A673 (cell line): ENCODE data around the gene PLCB2. TPM values are rescaled to one million over a fixed set of nuclear protein-coding genes. Genes with fewer than 3 reads are reported as not detected.

ENCODE experiments used
- BruUV-seq: library from RNA; stranded (reverse); fragments of 400-500 nt; replicated peaks from 2 replicates; lab custom pipeline; 2021; lab: Mats Ljungman, UMichigan
- CTCF ChIA-PET: fragments of 300-600 bp; sonication (Branson Sonifier 250); formaldehyde crosslinking; loops from one replicate; lab custom pipeline; 2022; ENCODE audit warnings: antibody characterized with exemption; lab: Charles Lee
- POLR2A ChIA-PET: fragments of 300-600 bp; sonication (Branson Sonifier 250); formaldehyde crosslinking; loops from one replicate; lab custom pipeline; 2022; ENCODE audit warnings: antibody characterized with exemption; ENCODE audit not compliant: low non-redundant PET; lab: Charles Lee
- DNase-seq: peaks from one replicate; pipeline ENCODE4 v3.0.0-alpha.2; 2015; ENCODE audit warnings: low spot score
- H3K27ac ChIP-seq: fragments of 200-600 bp; sonication (generic); 2 replicates; pipeline ENCODE4 v1.5.1; 2016; ENCODE audit warnings: mixed run types, low read depth, mild to moderate bottlenecking, mixed read lengths, antibody characterized with exemption, low read length; ENCODE audit not compliant: poor library complexity, severe bottlenecking
- H3K27me3 ChIP-seq: fragments of 200-600 bp; sonication (generic); replicated peaks from 2 replicates; pipeline ENCODE4 v1.6.1; 2017; ENCODE audit warnings: mixed run types, low read depth, mild to moderate bottlenecking, mixed read lengths, antibody characterized with exemption, low read length; ENCODE audit not compliant: insufficient read depth, poor library complexity
- H3K36me3 ChIP-seq: fragments of 200-600 bp; sonication (generic); 2 replicates; pipeline ENCODE4 v1.6.1; 2016; ENCODE audit warnings: mixed run types, mild to moderate bottlenecking, mixed read lengths, antibody characterized with exemption, low read length; ENCODE audit not compliant: insufficient read depth, poor library complexity, severe bottlenecking
- H3K4me1 ChIP-seq: fragments of 200-600 bp; sonication (generic); 2 replicates; pipeline ENCODE4 v1.6.1; 2017; ENCODE audit warnings: mixed run types, mild to moderate bottlenecking, mixed read lengths, antibody characterized with exemption, low read length; ENCODE audit not compliant: insufficient read depth, poor library complexity, severe bottlenecking
- H3K4me3 ChIP-seq: fragments of 200-600 bp; sonication (generic); 2 replicates; pipeline ENCODE4 v1.5.1; 2016; ENCODE audit warnings: low read depth, mixed run types, mild to moderate bottlenecking, mixed read lengths, low read length; ENCODE audit not compliant: poor library complexity, severe bottlenecking
- H3K9me3 ChIP-seq: fragments of 200-600 bp; sonication (generic); 2 replicates; pipeline ENCODE4 v1.6.1; 2016; ENCODE audit warnings: mixed run types, low read depth, mild to moderate bottlenecking, mixed read lengths, antibody characterized with exemption, low read length; ENCODE audit not compliant: poor library complexity, severe bottlenecking
- EZH2 ChIP-seq: fragments of 200-600 bp; sonication (generic); IDR thresholded peaks from 2 replicates; pipeline ENCODE4 v1.6.1; 2017; ENCODE audit warnings: borderline replicate concordance, low read depth, mild to moderate bottlenecking, mixed read lengths, antibody characterized with exemption, low read length; ENCODE audit not compliant: poor library complexity, severe bottlenecking
- intact Hi-C: fragments of 100-400 bp; cut with micrococcal nuclease; formaldehyde crosslinking; loops from one replicate; pipeline ENCODE4 v1.10.0; 2022; ENCODE audit not compliant: unreplicated experiment
- total RNA-seq: library from RNA; stranded (reverse); gene quantifications from 2 replicates; pipeline ENCODE4 v1.2.3, GENCODE V29; 2021
- TF ChIP-seq, protein P1 (sequence below): fragments of 300-800, 200-600 bp; sonication (generic); conservative IDR thresholded peaks from 2 replicates; pipeline ENCODE4 v1.5.1; 2017; ENCODE audit warnings: low read depth, mild to moderate bottlenecking, antibody characterized with exemption, low read length, moderate library complexity, mixed read lengths

Gene PLCB2
- total RNA-seq, 1 experiment from 2014 or later = 5.6 TPM

DNA sequence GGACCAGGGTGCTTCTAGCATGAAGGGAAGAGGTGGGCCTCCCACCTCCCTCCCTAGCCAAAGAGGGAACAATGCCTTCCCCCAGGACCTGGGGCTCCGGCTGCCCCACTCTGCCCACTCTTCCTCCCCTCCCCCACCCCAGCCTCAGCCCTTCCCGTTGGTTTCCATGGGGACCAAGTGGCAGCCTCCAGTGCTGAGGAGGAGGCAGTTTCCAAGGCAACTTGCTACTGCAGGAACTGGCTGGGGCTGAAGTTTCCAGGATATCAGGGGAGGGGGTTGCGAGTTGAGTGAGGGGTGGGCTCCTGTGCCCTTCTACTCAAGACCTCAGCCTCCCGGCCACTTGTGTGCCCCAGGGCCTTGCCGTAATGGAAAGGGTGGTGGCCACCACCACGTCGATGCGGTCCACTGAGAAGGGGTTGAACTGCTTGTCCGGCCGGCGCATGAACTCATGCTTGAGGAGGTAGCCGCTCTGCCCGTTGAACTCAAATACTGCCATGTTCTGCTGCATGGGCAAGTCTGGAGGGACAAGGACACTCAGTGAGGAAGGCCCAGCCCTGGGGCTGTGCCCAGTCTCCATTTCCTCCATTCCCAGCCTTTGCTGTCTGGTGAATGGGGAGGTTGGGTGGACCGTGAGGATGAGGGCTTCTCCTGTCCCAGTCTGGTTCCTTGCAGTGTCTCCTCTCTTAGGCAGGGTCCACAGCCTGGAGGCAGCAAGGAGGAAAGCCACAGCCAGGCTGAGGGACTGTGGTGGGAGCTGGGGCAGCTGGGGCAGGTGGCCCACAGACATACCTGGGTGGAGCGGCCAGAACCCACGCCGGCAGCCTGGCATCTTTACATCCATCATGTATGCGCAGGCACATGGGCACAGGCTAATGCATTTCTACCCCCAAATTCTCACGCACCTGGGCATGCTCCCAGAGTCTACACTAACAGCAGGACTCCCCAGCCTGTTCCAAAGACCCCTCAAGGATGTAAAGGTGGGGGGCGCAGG is 13.5 kb downstream of the PLCB2 start:
- no peak overlapping the region for H3K27ac ChIP-seq

DNA sequence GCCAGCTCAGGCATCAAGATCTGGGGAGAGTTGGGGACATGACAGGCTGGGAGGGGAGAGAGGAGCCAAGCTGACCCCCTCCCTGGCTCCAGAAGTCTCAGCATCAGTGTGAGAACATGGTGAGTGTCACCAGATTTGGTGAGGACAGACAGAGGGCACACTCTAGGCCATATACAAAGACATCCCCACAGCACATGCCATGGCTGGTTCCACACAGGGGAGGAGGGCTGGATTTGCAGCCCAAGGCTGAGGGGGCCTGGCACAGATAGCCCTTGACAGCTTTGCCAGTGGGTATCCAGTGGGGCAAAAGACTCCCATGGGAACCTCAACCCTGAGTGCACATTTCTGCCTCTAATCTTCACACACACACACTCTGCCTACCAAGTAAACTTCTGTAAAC is 14.7 kb downstream of the PLCB2 start:
- POLR2A ChIA-PET = no interaction called here
- no peaks in the 10 kb centered on the region for H3K9me3 ChIP-seq
- CTCF ChIA-PET = no interaction called here
- H3K4me3 ChIP-seq = no peak overlapping the region
- intact Hi-C loops = no loop called here
- H3K4me1 ChIP-seq = peaks cover 15% of the 10 kb centered on the region
- no TSS peak for BruUV-seq
- TF ChIP-seq, protein P1, sequence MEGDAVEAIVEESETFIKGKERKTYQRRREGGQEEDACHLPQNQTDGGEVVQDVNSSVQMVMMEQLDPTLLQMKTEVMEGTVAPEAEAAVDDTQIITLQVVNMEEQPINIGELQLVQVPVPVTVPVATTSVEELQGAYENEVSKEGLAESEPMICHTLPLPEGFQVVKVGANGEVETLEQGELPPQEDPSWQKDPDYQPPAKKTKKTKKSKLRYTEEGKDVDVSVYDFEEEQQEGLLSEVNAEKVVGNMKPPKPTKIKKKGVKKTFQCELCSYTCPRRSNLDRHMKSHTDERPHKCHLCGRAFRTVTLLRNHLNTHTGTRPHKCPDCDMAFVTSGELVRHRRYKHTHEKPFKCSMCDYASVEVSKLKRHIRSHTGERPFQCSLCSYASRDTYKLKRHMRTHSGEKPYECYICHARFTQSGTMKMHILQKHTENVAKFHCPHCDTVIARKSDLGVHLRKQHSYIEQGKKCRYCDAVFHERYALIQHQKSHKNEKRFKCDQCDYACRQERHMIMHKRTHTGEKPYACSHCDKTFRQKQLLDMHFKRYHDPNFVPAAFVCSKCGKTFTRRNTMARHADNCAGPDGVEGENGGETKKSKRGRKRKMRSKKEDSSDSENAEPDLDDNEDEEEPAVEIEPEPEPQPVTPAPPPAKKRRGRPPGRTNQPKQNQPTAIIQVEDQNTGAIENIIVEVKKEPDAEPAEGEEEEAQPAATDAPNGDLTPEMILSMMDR = no peak
- no peak for TF ChIP-seq EZH2
- no peaks in the 10 kb centered on the region for H3K27me3 ChIP-seq
- no peak for DNase-seq
- H3K36me3 ChIP-seq = no peaks in the 10 kb centered on the region
- H3K27ac ChIP-seq = no peak overlapping the region

More for the DNA sequence above, 13.5 kb downstream of the PLCB2 start:
- intact Hi-C loops = no loop called here
- Histone ChIP-seq H3K9me3 (no peaks in the 10 kb centered on the region), H3K27me3 (no peaks in the 10 kb centered on the region), H3K36me3 (no peaks in the 10 kb centered on the region), H3K4me1 (peaks cover 15% of the 10 kb centered on the region), H3K4me3 (no peak overlapping the region)
- ChIA-PET CTCF (no interaction called here), POLR2A (no interaction called here)
- no peak for DNase-seq
- TF ChIP-seq EZH2 = no peak
- TF ChIP-seq, protein P1 = no peak
- BruUV-seq = no TSS peak

DNA sequence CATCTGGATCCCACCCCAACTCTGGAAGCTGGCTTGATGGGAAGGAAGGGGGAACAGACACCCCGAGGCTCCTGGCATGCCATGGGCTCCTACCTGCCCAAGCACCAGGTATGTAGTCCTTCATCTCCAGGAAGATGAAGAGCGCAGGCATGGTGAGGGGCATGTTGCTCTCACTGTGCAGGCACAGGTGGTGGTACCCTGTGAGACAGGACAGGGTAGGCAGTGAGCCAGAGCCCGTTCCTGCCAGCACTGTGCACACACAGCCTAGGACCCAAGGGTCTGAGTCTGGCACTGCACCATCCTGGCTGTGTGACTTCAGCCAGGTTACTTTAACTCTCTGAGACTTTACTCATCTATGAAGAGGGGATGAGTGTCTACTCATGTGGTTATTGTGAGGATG is 15.5 kb downstream of the PLCB2 start:
- no peak for DNase-seq
- Histone ChIP-seq H3K36me3 (no peaks in the 10 kb centered on the region), H3K9me3 (no peaks in the 10 kb centered on the region), H3K4me3 (no peak overlapping the region), H3K4me1 (peaks cover 15% of the 10 kb centered on the region), H3K27me3 (no peaks in the 10 kb centered on the region), H3K27ac (no peak overlapping the region)
- intact Hi-C loops = no loop called here
- TF ChIP-seq EZH2 = no peak
- TF ChIP-seq, protein P1 = no peak
- ChIA-PET POLR2A (no interaction called here), CTCF (interaction anchor here (2.7 kb wide), 1 partner anchor 18 kb away, joined by 10 read pairs; no protein-coding TSS in a partner anchor)
- BruUV-seq = no TSS peak
